A549 (cell line): ENCODE data around the gene EPB41L4B. TPM values are rescaled to one million over a fixed set of nuclear protein-coding genes. Genes with fewer than 3 reads are reported as not detected.

Experiments
- ATAC-seq, 2 experiments: fragments of 200-7000 bp in 1 of 2; fragments of >200 bp in 1 of 2; cut with Nextera tagmentation in 1 of 2; cut with Tn5 transposase in 1 of 2; 3 replicates each; pipeline versions ENCODE4 v1.8.0 to v1.9.1; 2018 to 2020; ENCODE audit warnings: mild to moderate bottlenecking in 1 of 2, moderate library complexity in 1 of 2
- CTCF ChIA-PET: fragments of 300-600 bp; sonication (Branson Sonifier 250); formaldehyde crosslinking; extraction: SDS; loops from one replicate; lab custom pipeline; 2021; ENCODE audit warnings: antibody characterized with exemption, inconsistent platforms; lab: Yijun Ruan, JAX
- POLR2A ChIA-PET: fragments of 350-600 bp; formaldehyde crosslinking; extraction: SDS; loops from one replicate; lab custom pipeline; 2021; ENCODE audit warnings: antibody characterized with exemption, inconsistent platforms; lab: Yijun Ruan, JAX
- DNase-seq, 2 experiments: peaks; one replicate each; pipeline versions ENCODE4 v3.0.0 to v3.0.0-alpha.2; 2011 to 2016; ENCODE audit warnings: low read depth in 1 of 2, low spot score in 1 of 2
- FAIRE-seq: peaks from 2 replicates; lab custom pipeline; 2011; peaks lifted over from hg19 to GRCh38; lab: Jason Lieb, UNC
- H3K27ac ChIP-seq, 2 experiments: fragments of >200 bp; sonication (Bioruptor Twin); formaldehyde crosslinking; 3 replicates each; pipeline ENCODE4 v1.5.1; 2016 to 2017
- H3K4me1 ChIP-seq: fragments of >200 bp; sonication (Bioruptor Twin); formaldehyde crosslinking; 3 replicates; pipeline ENCODE4 v1.6.1; 2016
- H3K4me2 ChIP-seq: fragments of >200 bp; sonication (Bioruptor Twin); formaldehyde crosslinking; 3 replicates; pipeline ENCODE4 v1.6.1; 2016
- H3K4me3 ChIP-seq: fragments of >200 bp; sonication (Bioruptor Twin); formaldehyde crosslinking; 3 replicates; pipeline ENCODE4 v1.5.1; 2016
- H3K9me3 ChIP-seq: fragments of >200 bp; sonication (Bioruptor Twin); formaldehyde crosslinking; 3 replicates; pipeline ENCODE4 v1.6.1; 2016
- CBX2 ChIP-seq: fragments of 200-600 bp; sonication (generic); IDR thresholded peaks from 2 replicates; pipeline ENCODE4 v1.6.1; 2016; ENCODE audit warnings: low read depth, mild to moderate bottlenecking, borderline replicate concordance
- CBX8 ChIP-seq: fragments of 200-600 bp; sonication (generic); IDR thresholded peaks from 2 replicates; pipeline ENCODE4 v1.6.1; 2016
- CHD2 ChIP-seq: fragments of 150-350 bp; IDR thresholded peaks from 2 replicates; pipeline ENCODE4 v1.6.1; 2014; ENCODE audit warnings: low read length; ENCODE audit not compliant: partially characterized antibody
- CHD4 ChIP-seq: fragments of 200-600 bp; sonication (generic); IDR thresholded peaks from 2 replicates; pipeline ENCODE4 v1.6.1; 2016; ENCODE audit warnings: antibody characterized with exemption, mild to moderate bottlenecking, borderline replicate concordance
- EHMT2 ChIP-seq: fragments of 200-600 bp; sonication (generic); IDR thresholded peaks from 2 replicates; pipeline ENCODE4 v1.6.1; 2016; ENCODE audit warnings: antibody characterized with exemption, low read depth, mild to moderate bottlenecking, moderate library complexity
- EP300 ChIP-seq, 2 experiments: fragments of >200 bp; sonication (Bioruptor Twin); formaldehyde crosslinking; IDR thresholded peaks; 2 replicates in 1 of 2; 3 replicates in 1 of 2; pipeline ENCODE4 v1.6.1; 2016 to 2017
- GATA3 ChIP-seq: IDR thresholded peaks from 2 replicates; pipeline ENCODE4 v1.6.1; 2012; ENCODE audit warnings: borderline replicate concordance
- HMGXB4 ChIP-seq: fragments of 250-450 bp; sonication (Bioruptor Pico); IDR thresholded peaks from 2 replicates; pipeline ENCODE4 v1.5.0; 2021; ENCODE audit warnings: mild to moderate bottlenecking, moderate library complexity, borderline replicate concordance
- HOXB13 ChIP-seq: fragments of 250-450 bp; sonication (Bioruptor Pico); IDR thresholded peaks from 2 replicates; pipeline ENCODE4 v1.5.0; 2020; ENCODE audit warnings: low read depth, mild to moderate bottlenecking, moderate library complexity
- KDM1A ChIP-seq: fragments of 200-600 bp; sonication (generic); IDR thresholded peaks from 2 replicates; pipeline ENCODE4 v1.6.1; 2016; ENCODE audit warnings: low read depth, mild to moderate bottlenecking
- MAFK ChIP-seq: fragments of 450-650 bp; IDR thresholded peaks from 2 replicates; pipeline ENCODE4 v1.6.1; 2014; ENCODE audit not compliant: partially characterized antibody
- POLR2AphosphoS2 ChIP-seq: conservative IDR thresholded peaks from 2 replicates; pipeline ENCODE4 v1.6.1; 2012; ENCODE audit warnings: low read length, improper control_type of control experiment, inconsistent platforms
- RARB ChIP-seq: fragments of 250-450 bp; sonication (Bioruptor Pico); IDR thresholded peaks from 2 replicates; pipeline ENCODE4 v1.8.0; 2021; ENCODE audit warnings: mild to moderate bottlenecking, moderate library complexity
- REST ChIP-seq: fragments of 200-600 bp; sonication (generic); IDR thresholded peaks from 2 replicates; pipeline ENCODE4 v1.6.1; 2016; ENCODE audit warnings: antibody characterized with exemption, mild to moderate bottlenecking, moderate library complexity
- ZSCAN20 ChIP-seq: fragments of 250-450 bp; sonication (Bioruptor Pico); IDR thresholded peaks from 2 replicates; pipeline ENCODE4 v1.8.0; 2022; ENCODE audit warnings: mild to moderate bottlenecking, moderate library complexity
- WGBS: methylation state at CpG from one replicate; pipeline ENCODE4 v1.1.6; 2017; ENCODE audit errors: missing lambda C conversion rate; 5-methylcytosine and 5-hydroxymethylcytosine counted together
- polyA plus RNA-seq, 4 experiments: library from polyadenylated mRNA; depleted of rRNA in 3 of 4; stranded (reverse); fragments of >200 nt; fragmentation: RNase III in 1 of 4; extraction: RNeasy Plus Mini Kit Qiagen cat#74134 plus additional on column Dnase treatment in 1 of 4; gene quantifications; 2 replicates in 3 of 4; 3 replicates in 1 of 4; pipeline ENCODE4 v1.2.3, GENCODE V29; 2011 to 2017
- TF ChIP-seq, protein P1 (sequence below): IDR thresholded peaks from 2 replicates; pipeline ENCODE4 v1.6.1; 2012
- TF ChIP-seq, protein P2 (sequence below): fragments of 250-450 bp; sonication (Bioruptor Pico); IDR thresholded peaks from 2 replicates; pipeline ENCODE4 v1.5.0; 2020; ENCODE audit warnings: low read depth, mild to moderate bottlenecking, moderate library complexity
- TF ChIP-seq, protein P3 (sequence below): fragments of >200 bp; sonication (Bioruptor Twin); formaldehyde crosslinking; IDR thresholded peaks from 3 replicates; pipeline ENCODE4 v1.5.1; 2016

The EPB41L4B gene
- polyA plus RNA-seq, 2 of the 4 experiments (the other 2 are of a cell fraction) = 7.9 to 22.0 TPM

DNA sequence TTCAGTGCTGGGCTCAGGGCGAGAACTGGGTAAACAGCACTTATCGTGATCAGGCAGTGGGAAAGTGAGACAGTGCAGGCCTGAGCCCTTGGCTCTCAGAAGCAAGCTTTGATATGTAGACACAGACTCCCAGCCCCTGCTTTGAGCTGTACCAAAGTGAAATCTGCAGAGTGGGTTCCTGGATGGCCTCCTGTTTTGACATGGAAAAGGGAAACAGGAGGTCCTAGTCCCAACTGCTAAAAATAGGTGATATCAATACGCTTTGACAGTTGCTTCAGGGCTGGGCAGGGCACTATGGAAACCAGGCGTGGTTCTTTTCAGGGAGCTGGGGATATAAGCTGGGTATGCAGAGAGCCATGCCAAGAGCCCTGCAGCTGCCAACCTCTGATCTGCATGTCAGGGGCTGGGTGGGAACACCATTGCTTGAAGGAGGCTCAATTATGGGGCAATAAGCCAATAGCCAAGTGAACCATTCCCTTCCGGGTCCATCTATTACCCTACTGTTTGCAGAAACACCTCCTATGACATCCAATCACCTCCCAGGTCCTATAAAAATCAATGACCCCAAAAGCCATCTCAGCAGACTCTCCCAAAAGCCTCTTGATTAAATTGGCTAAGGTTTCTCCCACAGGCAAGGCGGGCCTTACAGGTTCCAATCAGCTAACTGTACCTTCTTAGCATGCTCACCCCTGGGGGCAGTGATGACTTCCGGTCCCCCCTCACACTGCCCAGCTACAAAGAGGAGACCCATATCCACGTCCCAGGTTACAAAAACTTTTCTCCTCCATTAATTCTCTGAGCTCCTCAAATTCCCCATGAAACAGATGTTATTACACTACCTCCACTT is 45.8 kb downstream of the EPB41L4B start (continued):
- TF ChIP-seq POLR2AphosphoS2 (no peak), ZSCAN20 (CRISPR knock-in tag) (no peak), CBX2 (no peak), CBX8 (no peak)
- TF ChIP-seq, all 56 proteins: peak for 0

DNA sequence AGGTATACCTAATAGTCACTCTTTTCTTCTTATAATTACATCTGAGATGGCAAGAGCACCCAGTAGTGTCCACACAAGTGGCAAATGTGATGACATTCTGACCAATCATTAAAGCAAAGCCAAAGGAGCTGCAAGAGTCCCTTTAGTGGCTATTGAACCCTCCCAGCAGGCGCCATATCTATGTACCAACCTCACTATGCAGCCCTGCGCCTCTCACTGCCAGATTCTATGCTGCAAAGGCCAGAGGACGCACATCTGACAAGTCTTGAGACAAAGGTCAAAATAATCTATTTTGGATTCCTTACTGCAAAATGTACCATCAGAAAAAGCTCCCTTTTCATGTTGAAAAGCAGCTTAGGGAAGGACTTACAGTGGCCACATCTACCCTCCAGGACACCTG is 47.0 kb downstream of the EPB41L4B start:
- 85% methylated on average over 3 of the region's 3 CpGs for WGBS
- ATAC-seq (no peak), DNase-seq (no peak), FAIRE-seq (no peak)
- TF ChIP-seq CHD2 (no peak), EP300 (IDR thresholded peaks at IDR 0.05) (no peak), CHD4 (no peak), MAFK (no peak), HOXB13 (CRISPR knock-in tag) (no peak), HMGXB4 (CRISPR knock-in tag) (no peak), EHMT2 (no peak), GATA3 (no peak), REST (no peak), RARB (CRISPR knock-in tag) (no peak), KDM1A (no peak)
- TF ChIP-seq, protein P1, sequence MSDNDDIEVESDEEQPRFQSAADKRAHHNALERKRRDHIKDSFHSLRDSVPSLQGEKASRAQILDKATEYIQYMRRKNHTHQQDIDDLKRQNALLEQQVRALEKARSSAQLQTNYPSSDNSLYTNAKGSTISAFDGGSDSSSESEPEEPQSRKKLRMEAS = no peak
- TF ChIP-seq, protein P2, sequence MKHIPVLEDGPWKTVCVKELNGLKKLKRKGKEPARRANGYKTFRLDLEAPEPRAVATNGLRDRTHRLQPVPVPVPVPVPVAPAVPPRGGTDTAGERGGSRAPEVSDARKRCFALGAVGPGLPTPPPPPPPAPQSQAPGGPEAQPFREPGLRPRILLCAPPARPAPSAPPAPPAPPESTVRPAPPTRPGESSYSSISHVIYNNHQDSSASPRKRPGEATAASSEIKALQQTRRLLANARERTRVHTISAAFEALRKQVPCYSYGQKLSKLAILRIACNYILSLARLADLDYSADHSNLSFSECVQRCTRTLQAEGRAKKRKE (CRISPR knock-in tag) = no peak
- TF ChIP-seq, protein P3, sequence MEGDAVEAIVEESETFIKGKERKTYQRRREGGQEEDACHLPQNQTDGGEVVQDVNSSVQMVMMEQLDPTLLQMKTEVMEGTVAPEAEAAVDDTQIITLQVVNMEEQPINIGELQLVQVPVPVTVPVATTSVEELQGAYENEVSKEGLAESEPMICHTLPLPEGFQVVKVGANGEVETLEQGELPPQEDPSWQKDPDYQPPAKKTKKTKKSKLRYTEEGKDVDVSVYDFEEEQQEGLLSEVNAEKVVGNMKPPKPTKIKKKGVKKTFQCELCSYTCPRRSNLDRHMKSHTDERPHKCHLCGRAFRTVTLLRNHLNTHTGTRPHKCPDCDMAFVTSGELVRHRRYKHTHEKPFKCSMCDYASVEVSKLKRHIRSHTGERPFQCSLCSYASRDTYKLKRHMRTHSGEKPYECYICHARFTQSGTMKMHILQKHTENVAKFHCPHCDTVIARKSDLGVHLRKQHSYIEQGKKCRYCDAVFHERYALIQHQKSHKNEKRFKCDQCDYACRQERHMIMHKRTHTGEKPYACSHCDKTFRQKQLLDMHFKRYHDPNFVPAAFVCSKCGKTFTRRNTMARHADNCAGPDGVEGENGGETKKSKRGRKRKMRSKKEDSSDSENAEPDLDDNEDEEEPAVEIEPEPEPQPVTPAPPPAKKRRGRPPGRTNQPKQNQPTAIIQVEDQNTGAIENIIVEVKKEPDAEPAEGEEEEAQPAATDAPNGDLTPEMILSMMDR = no peak
- H3K4me1 ChIP-seq = no peaks in the 10 kb centered on the region
- H3K27ac ChIP-seq = no peak overlapping the region
- H3K4me2 ChIP-seq = no peak overlapping the region
- CTCF ChIA-PET = interaction anchor here (1.0 to 3.2 kb wide), 4 partner anchors 21 to 91 kb away, joined by 3 to 9 read pairs (median 4); no protein-coding TSS in a partner anchor
- H3K9me3 ChIP-seq = no peaks in the 10 kb centered on the region
- H3K4me3 ChIP-seq = no peak overlapping the region
- POLR2A ChIA-PET = no interaction called here
